Measurements from ENCODE around the gene C1QB. TPM values are rescaled to one million over a fixed set of nuclear protein-coding genes. Genes with fewer than 3 reads are reported as not detected.

The C1QB gene
- total RNA-seq, 1 experiment from 2014 or later, result not detected

DNA sequence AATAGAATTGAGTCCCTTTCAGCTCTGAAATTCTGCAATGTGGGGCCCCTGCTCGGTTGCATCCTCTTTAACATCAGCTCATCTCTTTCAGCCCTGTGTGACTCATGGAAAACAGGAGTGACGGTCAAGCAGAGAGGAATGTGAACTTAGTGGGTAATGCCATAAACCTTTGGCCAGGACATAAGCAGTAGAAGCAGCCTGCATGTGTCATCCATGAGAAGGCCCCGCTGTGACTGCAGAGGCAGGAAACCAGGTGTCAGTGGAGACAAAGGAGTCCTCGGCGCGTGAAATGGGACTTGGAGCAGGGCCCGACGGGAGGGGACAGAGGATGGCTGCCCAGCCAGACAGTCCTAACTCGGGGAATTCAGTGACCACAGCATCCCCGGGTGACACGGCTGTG is 36.5 kb downstream of the C1QB start:
- DNase-seq (ENCODE audit: unreplicated experiment), result peak; percentile 62

DNA sequence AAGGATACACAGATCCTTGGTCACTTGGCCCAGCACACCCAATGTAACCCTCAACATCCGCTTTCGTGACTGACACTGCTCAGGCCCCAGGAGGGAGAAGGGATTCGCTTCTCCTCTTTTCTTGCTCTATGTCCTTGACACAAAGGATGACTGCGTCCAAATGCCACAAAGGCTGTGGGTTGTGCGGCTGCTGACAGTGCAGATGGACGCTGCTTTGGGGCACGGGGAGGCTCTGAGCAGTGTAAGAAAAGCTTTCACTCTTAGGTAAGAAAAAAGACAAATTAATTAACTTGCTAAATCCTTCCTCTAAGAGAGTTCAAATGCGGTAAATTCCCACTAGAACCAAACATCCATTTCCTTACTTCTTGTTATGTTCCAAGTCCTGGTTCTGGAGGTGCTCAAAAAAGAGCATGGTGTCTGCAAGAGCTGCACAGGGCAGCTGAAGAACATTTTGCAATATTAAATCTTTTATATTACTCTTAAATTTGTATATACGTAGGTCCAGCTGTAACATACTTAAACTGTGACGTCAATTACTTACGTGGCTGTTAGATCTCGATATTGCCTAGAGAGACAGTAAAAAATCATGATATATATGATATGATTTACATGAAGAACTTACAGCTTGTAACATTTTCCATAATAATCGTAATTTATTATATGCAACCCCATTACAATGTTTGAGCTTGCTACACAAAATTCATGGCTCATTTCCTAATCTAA is 38.2 kb downstream of the C1QB start:
- no peaks in the 10 kb centered on the region for H3K36me3 Mint-ChIP-seq (ENCODE audit: insufficient read depth, unreplicated experiment)
- DNase-seq (ENCODE audit: unreplicated experiment), result no peak
- intact Hi-C loops (cut with micrococcal nuclease), result no loop called here
- TF ChIP-seq, protein P1, sequence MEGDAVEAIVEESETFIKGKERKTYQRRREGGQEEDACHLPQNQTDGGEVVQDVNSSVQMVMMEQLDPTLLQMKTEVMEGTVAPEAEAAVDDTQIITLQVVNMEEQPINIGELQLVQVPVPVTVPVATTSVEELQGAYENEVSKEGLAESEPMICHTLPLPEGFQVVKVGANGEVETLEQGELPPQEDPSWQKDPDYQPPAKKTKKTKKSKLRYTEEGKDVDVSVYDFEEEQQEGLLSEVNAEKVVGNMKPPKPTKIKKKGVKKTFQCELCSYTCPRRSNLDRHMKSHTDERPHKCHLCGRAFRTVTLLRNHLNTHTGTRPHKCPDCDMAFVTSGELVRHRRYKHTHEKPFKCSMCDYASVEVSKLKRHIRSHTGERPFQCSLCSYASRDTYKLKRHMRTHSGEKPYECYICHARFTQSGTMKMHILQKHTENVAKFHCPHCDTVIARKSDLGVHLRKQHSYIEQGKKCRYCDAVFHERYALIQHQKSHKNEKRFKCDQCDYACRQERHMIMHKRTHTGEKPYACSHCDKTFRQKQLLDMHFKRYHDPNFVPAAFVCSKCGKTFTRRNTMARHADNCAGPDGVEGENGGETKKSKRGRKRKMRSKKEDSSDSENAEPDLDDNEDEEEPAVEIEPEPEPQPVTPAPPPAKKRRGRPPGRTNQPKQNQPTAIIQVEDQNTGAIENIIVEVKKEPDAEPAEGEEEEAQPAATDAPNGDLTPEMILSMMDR (IDR thresholded peaks at IDR 0.05; ENCODE audit: unreplicated experiment), result no peak
- H3K27me3 Mint-ChIP-seq (ENCODE audit: insufficient read depth, unreplicated experiment), result peaks cover under 1% of the 10 kb centered on the region
- peaks cover 6% of the 10 kb centered on the region for H3K4me1 Mint-ChIP-seq (ENCODE audit: insufficient read depth, unreplicated experiment)
- POLR2A ChIA-PET, result no interaction called here
- CTCF ChIA-PET, result interaction anchor here (0.6 to 1.6 kb wide), 6 partner anchors 12 to 1323 kb away, joined by 3 to 6 read pairs (median 4); no protein-coding TSS in a partner anchor
- H3K9me3 Mint-ChIP-seq (ENCODE audit: unreplicated experiment), result no peaks in the 10 kb centered on the region
- H3K27ac Mint-ChIP-seq (ENCODE audit: low read depth, unreplicated experiment), result no peak overlapping the region
- no TSS peak for BruUV-seq (replicated peaks)
- H3K4me3 Mint-ChIP-seq (ENCODE audit: unreplicated experiment), result no peak overlapping the region

More for the DNA sequence above, 36.5 kb downstream of the C1QB start:
- no TSS peak for BruUV-seq (replicated peaks)
- ChIA-PET POLR2A (no interaction called here), CTCF (interaction anchor here (0.6 to 2.6 kb wide), 3 partner anchors 15 to 202 kb away, joined by 4 to 6 read pairs (median 6); no protein-coding TSS in a partner anchor)
- intact Hi-C loops (cut with micrococcal nuclease), result no loop called here
- Mint-ChIP-seq H3K4me3 (ENCODE audit: unreplicated experiment) (no peak overlapping the region), H3K27ac (ENCODE audit: low read depth, unreplicated experiment) (no peak overlapping the region), H3K36me3 (ENCODE audit: insufficient read depth, unreplicated experiment) (no peaks in the 10 kb centered on the region), H3K27me3 (ENCODE audit: insufficient read depth, unreplicated experiment) (peaks cover 18% of the 10 kb centered on the region), H3K4me1 (ENCODE audit: insufficient read depth, unreplicated experiment) (peaks cover 6% of the 10 kb centered on the region), H3K9me3 (ENCODE audit: unreplicated experiment) (no peaks in the 10 kb centered on the region)
- TF ChIP-seq, protein P1 (IDR thresholded peaks at IDR 0.05; ENCODE audit: unreplicated experiment), result no peak

DNA sequence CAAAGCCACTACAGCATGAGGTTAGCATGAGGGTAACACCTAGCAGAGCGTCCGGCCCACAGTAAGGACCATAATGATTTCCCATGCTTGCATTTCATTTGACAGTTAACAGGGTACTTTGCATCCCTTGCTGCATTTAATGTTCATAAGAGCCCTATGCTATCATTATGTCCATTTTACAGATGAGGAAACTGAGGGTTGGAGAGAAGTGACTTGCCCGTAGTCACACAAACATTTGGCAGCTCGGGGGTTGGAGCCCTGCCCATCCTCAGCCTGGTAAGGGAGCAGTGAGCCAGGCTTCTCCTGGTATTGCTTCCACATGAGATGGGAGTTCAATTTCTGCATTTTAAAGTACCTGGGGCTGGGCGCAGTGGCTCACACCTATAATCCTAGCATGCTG is 41.1 kb downstream of the C1QB start:
- H3K27ac Mint-ChIP-seq (ENCODE audit: low read depth, unreplicated experiment), result no peak overlapping the region
- no peak for DNase-seq (ENCODE audit: unreplicated experiment)
- H3K4me1 Mint-ChIP-seq (ENCODE audit: insufficient read depth, unreplicated experiment), result peaks cover 6% of the 10 kb centered on the region
- TF ChIP-seq, protein P1 (IDR thresholded peaks at IDR 0.05; ENCODE audit: unreplicated experiment), result no peak
- intact Hi-C loops (cut with micrococcal nuclease), result no loop called here
- no peak overlapping the region for H3K4me3 Mint-ChIP-seq (ENCODE audit: unreplicated experiment)
- H3K27me3 Mint-ChIP-seq (ENCODE audit: insufficient read depth, unreplicated experiment), result no peaks in the 10 kb centered on the region
- no peaks in the 10 kb centered on the region for H3K9me3 Mint-ChIP-seq (ENCODE audit: unreplicated experiment)
- no peaks in the 10 kb centered on the region for H3K36me3 Mint-ChIP-seq (ENCODE audit: insufficient read depth, unreplicated experiment)
- ChIA-PET POLR2A (interaction anchor here (0.7 kb wide), 1 partner anchor 399 kb away, joined by 4 read pairs; no protein-coding TSS in a partner anchor), CTCF (interaction anchor here (0.6 kb wide), 1 partner anchor 91 kb away, joined by 4 read pairs; no protein-coding TSS in a partner anchor)
- no TSS peak for BruUV-seq (replicated peaks)

DNA sequence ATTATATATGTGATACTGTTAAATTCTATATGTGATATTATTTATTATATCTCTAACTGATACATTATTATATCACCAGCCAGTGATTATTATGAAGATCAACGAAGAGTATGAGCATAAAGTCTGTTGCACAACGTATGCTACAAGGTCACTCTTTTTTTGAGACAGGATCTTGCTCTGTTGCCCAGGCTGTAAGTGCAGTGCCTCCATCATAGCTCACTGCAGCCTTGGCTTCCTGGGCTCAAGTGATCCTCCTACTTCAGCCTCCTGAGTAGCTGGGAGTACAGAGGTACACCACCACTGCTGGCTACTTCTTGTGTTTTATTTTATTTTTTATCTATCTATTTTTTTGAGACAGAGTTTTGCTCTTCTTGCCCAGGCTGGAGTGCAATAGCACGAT is 43.6 kb downstream of the C1QB start:
- POLR2A ChIA-PET, result interaction anchor here (0.6 kb wide), 1 partner anchor 495 kb away, joined by 3 read pairs; no protein-coding TSS in a partner anchor
- Mint-ChIP-seq H3K27ac (ENCODE audit: low read depth, unreplicated experiment) (no peak overlapping the region), H3K4me1 (ENCODE audit: insufficient read depth, unreplicated experiment) (no peaks in the 10 kb centered on the region), H3K27me3 (ENCODE audit: insufficient read depth, unreplicated experiment) (no peaks in the 10 kb centered on the region), H3K4me3 (ENCODE audit: unreplicated experiment) (no peak overlapping the region), H3K9me3 (ENCODE audit: unreplicated experiment) (no peaks in the 10 kb centered on the region), H3K36me3 (ENCODE audit: insufficient read depth, unreplicated experiment) (no peaks in the 10 kb centered on the region)
- BruUV-seq (replicated peaks), result no TSS peak
- TF ChIP-seq, protein P1 (IDR thresholded peaks at IDR 0.05; ENCODE audit: unreplicated experiment), result no peak
- intact Hi-C loops (cut with micrococcal nuclease), result no loop called here
- DNase-seq (ENCODE audit: unreplicated experiment), result no peak
- CTCF ChIA-PET, result interaction anchor here (1.2 kb wide), 1 partner anchor 192 kb away, joined by 3 read pairs; no protein-coding TSS in a partner anchor

Data from MCF 10A (cell line).